CD14-positive monocyte (primary cell): ENCODE data around the gene EPAS1. TPM values are rescaled to one million over a fixed set of nuclear protein-coding genes. Genes with fewer than 3 reads are reported as not detected.

Experiments used
- DNase-seq, 3 donors: peaks; one replicate each; pipeline ENCODE4 v3.0.0-alpha.2; 2011 to 2022
- H2AFZ ChIP-seq: 2 replicates; pipeline ENCODE4 v1.6.0; 2012; ENCODE audit warnings: mild to moderate bottlenecking, low read depth, low read length, inconsistent platforms; ENCODE audit not compliant: insufficient read depth, poor library complexity, severe bottlenecking
- H3K27ac ChIP-seq, 2 donors: 1 replicate in 1 of 2; 2 replicates in 1 of 2; pipeline ENCODE4 v1.5.1; 2012 to 2013; ENCODE audit warnings: low read length in 2 of 2, control low read depth in 1 of 2, inconsistent platforms in 1 of 2, low read depth in 1 of 2, mild to moderate bottlenecking in 1 of 2
- H3K27me3 ChIP-seq, 2 donors: one replicate each; pipeline versions ENCODE4 v1.6.0 to v1.6.1; 2011 to 2013; ENCODE audit warnings: low read length in 2 of 2; ENCODE audit not compliant: control insufficient read depth in 2 of 2, insufficient read depth in 2 of 2
- H3K36me3 ChIP-seq, 2 donors: replicated peaks in 1 of 2; 1 replicate in 1 of 2; 2 replicates in 1 of 2; pipeline versions ENCODE4 v1.5.1 to v1.6.1; 2012 to 2013; ENCODE audit warnings: low read length in 2 of 2, control low read depth in 1 of 2, inconsistent platforms in 1 of 2, mild to moderate bottlenecking in 1 of 2; ENCODE audit not compliant: insufficient read depth in 2 of 2, control insufficient read depth in 1 of 2
- H3K4me1 ChIP-seq, 2 donors: 1 replicate in 1 of 2; 2 replicates in 1 of 2; pipeline versions ENCODE4 v1.5.1 to v1.6.1; 2012 to 2013; ENCODE audit warnings: low read length in 2 of 2, control low read depth in 1 of 2, inconsistent platforms in 1 of 2, mild to moderate bottlenecking in 1 of 2, moderate library complexity in 1 of 2; ENCODE audit not compliant: insufficient read depth in 2 of 2, control insufficient read depth in 1 of 2
- H3K4me2 ChIP-seq: replicated peaks from 2 replicates; pipeline ENCODE3; 2012; ENCODE audit warnings: low read length, moderate library complexity, mild to moderate bottlenecking; ENCODE audit not compliant: poor library complexity, severe bottlenecking; ENCODE audit errors: extremely low read depth
- H3K4me3 ChIP-seq, 3 experiments: fragments of 200-600 bp in 1 of 3; sonication (generic) in 1 of 3; replicated peaks in 1 of 3; 1 replicate in 2 of 3; 2 replicates in 1 of 3; pipeline ENCODE4 v1.5.1; 2011 to 2013; ENCODE audit warnings: low read length in 3 of 3, mild to moderate bottlenecking in 3 of 3, control low read depth in 2 of 3, low read depth in 2 of 3, inconsistent platforms in 1 of 3, moderate library complexity in 1 of 3
- H3K79me2 ChIP-seq: 2 replicates; pipeline ENCODE4 v1.6.0; 2012; ENCODE audit warnings: mild to moderate bottlenecking, control low read depth, inconsistent platforms, low read length, moderate library complexity; ENCODE audit not compliant: insufficient read depth
- H3K9ac ChIP-seq: 2 replicates; pipeline ENCODE4 v1.6.0; 2017; ENCODE audit warnings: low read length, mild to moderate bottlenecking; ENCODE audit not compliant: insufficient read depth, poor library complexity, severe bottlenecking
- H3K9me3 ChIP-seq, 2 donors: replicated peaks in 1 of 2; 1 replicate in 1 of 2; 2 replicates in 1 of 2; pipeline versions ENCODE4 v1.5.1 to v1.6.1; 2012 to 2013; ENCODE audit warnings: low read length in 2 of 2, control low read depth in 1 of 2; ENCODE audit not compliant: control insufficient read depth in 1 of 2, insufficient read depth in 1 of 2
- H4K20me1 ChIP-seq: 2 replicates; pipeline ENCODE4 v1.6.0; 2012; ENCODE audit warnings: mild to moderate bottlenecking, low read length, control low read depth, moderate library complexity; ENCODE audit not compliant: insufficient read depth
- H3K27ac Mint-ChIP-seq, 7 donors: one replicate each; pipeline ENCODE4 v1.8.0; 2020; ENCODE audit warnings: mild to moderate bottlenecking in 7 of 7, mixed read lengths in 7 of 7, moderate library complexity in 6 of 7, inconsistent platforms in 2 of 7
- H3K27me3 Mint-ChIP-seq, 3 donors: one replicate each; pipeline ENCODE4 v1.8.0; 2021 to 2022; ENCODE audit warnings: low read depth in 3 of 3, mild to moderate bottlenecking in 3 of 3, mixed read lengths in 3 of 3, moderate library complexity in 3 of 3, inconsistent platforms in 1 of 3
- H3K36me3 Mint-ChIP-seq, 2 donors: one replicate each; pipeline ENCODE4 v1.8.0; 2020; ENCODE audit warnings: mixed read lengths in 2 of 2, inconsistent platforms in 1 of 2, mild to moderate bottlenecking in 1 of 2
- H3K4me1 Mint-ChIP-seq: one replicate; pipeline ENCODE4 v1.8.0; 2020; ENCODE audit warnings: mild to moderate bottlenecking, mixed read lengths
- H3K4me3 Mint-ChIP-seq, 2 donors: one replicate each; pipeline ENCODE4 v1.8.0; 2020; ENCODE audit warnings: mild to moderate bottlenecking in 2 of 2, mixed read lengths in 2 of 2, moderate library complexity in 1 of 2
- H3K9me3 Mint-ChIP-seq, 7 donors: one replicate each; pipeline ENCODE4 v1.8.0; 2020 to 2022; ENCODE audit warnings: mixed read lengths in 7 of 7, mild to moderate bottlenecking in 6 of 7, moderate library complexity in 6 of 7, inconsistent platforms in 2 of 7
- CTCF ChIP-seq: fragments of 200-600 bp; IDR thresholded peaks from one replicate; pipeline ENCODE4 v1.8.0; 2022; ENCODE audit warnings: antibody characterized with exemption, mild to moderate bottlenecking
- WGBS: methylation state at CpG from one replicate; pipeline ENCODE4 v1.1.5; 2013; ENCODE audit warnings: missing lambda C conversion rate; ENCODE audit not compliant: insufficient coverage; 5-methylcytosine and 5-hydroxymethylcytosine counted together
- intact Hi-C, 2 donors: fragments of 100-400 bp; cut with micrococcal nuclease; formaldehyde crosslinking; loops; one replicate each; pipeline versions ENCODE4 v1.15.0 to v1.15.1; 2023
- polyA plus RNA-seq, 3 donors: library from polyadenylated mRNA; depleted of rRNA in 1 of 3; unstranded in 2 of 3; stranded (reverse) in 1 of 3; fragments of 300-500 nt in 2 of 3; fragments of >200 nt in 1 of 3; fragmentation: Illumina TruSeq in 2 of 3; gene quantifications; 1 replicate in 2 of 3; 2 replicates in 1 of 3; pipeline ENCODE4 v1.2.3, GENCODE V29; 2012 to 2021

EPAS1 gene
- polyA plus RNA-seq, 3 donors: 0.11 to 1.0 (median 0.88) TPM

- intact Hi-C loops: no loop called here
- no peak overlapping the region for H2AFZ ChIP-seq
- no peak overlapping the region for H3K4me2 ChIP-seq
- no peaks in the 10 kb centered on the region for H3K9me3 ChIP-seq
- peaks cover 2 to 11% (median 6%) of the 10 kb centered on the region in 3 donors for H3K27me3 Mint-ChIP-seq
- no peaks in the 10 kb centered on the region for H3K4me1 Mint-ChIP-seq
- TF ChIP-seq CTCF: no peak
- H3K4me3 ChIP-seq: no peak overlapping the region
- no peaks in the 10 kb centered on the region for H3K27me3 ChIP-seq
- 85% methylated on average over 7 of the region's 12 CpGs for WGBS
- H3K36me3 ChIP-seq: no peaks in the 10 kb centered on the region
- H3K4me3 Mint-ChIP-seq: no peak overlapping the region
- no peak overlapping the region for H3K27ac ChIP-seq
- H4K20me1 ChIP-seq: no peaks in the 10 kb centered on the region
- H3K79me2 ChIP-seq: no peaks in the 10 kb centered on the region
- H3K9ac ChIP-seq: no peak overlapping the region
- no peaks in the 10 kb centered on the region for H3K9me3 Mint-ChIP-seq
- H3K27ac Mint-ChIP-seq: no peak overlapping the region
- DNase-seq: no peak
- no peaks in the 10 kb centered on the region for H3K36me3 Mint-ChIP-seq
- no peaks in the 10 kb centered on the region for H3K4me1 ChIP-seq
Observed at GRCh38 chr2:46339676-46340459, 42.7 kb downstream of the EPAS1 start.

- Histone ChIP-seq H3K4me1 (no peaks in the 10 kb centered on the region), H2AFZ (no peak overlapping the region), H3K4me3 (no peak overlapping the region), H4K20me1 (no peaks in the 10 kb centered on the region), H3K9ac (no peak overlapping the region), H3K36me3 (no peaks in the 10 kb centered on the region), H3K27me3 (no peaks in the 10 kb centered on the region), H3K27ac (no peak overlapping the region), H3K79me2 (no peaks in the 10 kb centered on the region), H3K4me2 (no peak overlapping the region), H3K9me3 (no peaks in the 10 kb centered on the region)
- no peak for TF ChIP-seq CTCF
- Mint-ChIP-seq H3K4me1 (no peaks in the 10 kb centered on the region), H3K9me3 (no peaks in the 10 kb centered on the region), H3K27ac (peak overlapping the region in 1 of 7 donors; percentile 0), H3K36me3 (no peaks in the 10 kb centered on the region), H3K4me3 (no peak overlapping the region), H3K27me3 (peaks cover 2 to 11% (median 6%) of the 10 kb centered on the region in 3 donors)
- DNase-seq: no peak
- 100% methylated on average over 3 of the region's 4 CpGs for WGBS
- intact Hi-C loops: no loop called here
Observed at GRCh38 chr2:46340740-46341420, 43.7 kb downstream of the EPAS1 start.
